ENCODE measurements around the gene LPIN1. TPM values are rescaled to one million over a fixed set of nuclear protein-coding genes. Genes with fewer than 3 reads are reported as not detected.

Gene LPIN1
- total RNA-seq, 1 experiment from 2014 or later, result 38.5 TPM

GRCh38 chr2:11789243-11789642, 42.8 kb downstream of the LPIN1 start:
- DNase-seq (ENCODE audit: low spot score), result no peak
- Histone ChIP-seq H3K4me1 (ENCODE audit: insufficient read depth, low read length, poor library complexity, severe bottlenecking) (no peaks in the 10 kb centered on the region), H3K27ac (ENCODE audit: low read depth, low read length, poor library complexity, severe bottlenecking) (no peak overlapping the region), H3K4me3 (ENCODE audit: low read depth, low read length, poor library complexity, severe bottlenecking) (no peak overlapping the region), H3K27me3 (replicated peaks; ENCODE audit: insufficient read depth, low read depth, low read length, poor library complexity) (no peaks in the 10 kb centered on the region), H3K36me3 (ENCODE audit: insufficient read depth, low read length, poor library complexity, severe bottlenecking) (peaks cover 68% of the 10 kb centered on the region), H3K9me3 (ENCODE audit: low read depth, low read length, poor library complexity, severe bottlenecking) (no peaks in the 10 kb centered on the region)
- TF ChIP-seq CTCF (conservative IDR thresholded peaks at IDR 0.05; ENCODE audit: low read depth, low read length) (no peak), EZH2 (IDR thresholded peaks at IDR 0.05; ENCODE audit: borderline replicate concordance, low read depth, low read length, poor library complexity, severe bottlenecking) (no peak)
- POLR2A ChIA-PET (ENCODE audit: low non-redundant PET), result no interaction called here
- intact Hi-C loops (cut with micrococcal nuclease; ENCODE audit: unreplicated experiment), result no loop called here
- no TSS peak for BruUV-seq (replicated peaks)
- CTCF ChIA-PET, result no interaction called here

DNA sequence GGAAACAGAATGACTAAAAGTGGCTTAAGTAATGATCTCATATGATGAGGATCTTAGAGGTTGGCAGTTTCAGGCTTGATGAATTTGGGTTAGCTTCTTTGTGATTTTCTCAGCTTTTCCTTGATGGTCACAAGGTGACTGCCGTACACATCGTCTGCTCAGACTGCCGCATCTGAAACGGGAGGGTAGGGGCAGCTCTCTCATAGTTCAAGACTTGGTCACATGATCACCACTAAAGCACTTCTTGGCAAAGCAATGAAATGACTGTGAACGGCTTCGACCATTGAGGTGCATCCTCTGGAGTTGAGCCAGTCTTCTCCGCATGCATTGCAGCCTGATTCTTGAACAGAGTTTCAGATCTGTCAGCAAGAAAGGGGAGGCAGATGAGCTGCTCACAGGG, 43.8 kb downstream of the LPIN1 start:
- no peak for DNase-seq (ENCODE audit: low spot score)
- ChIA-PET CTCF (no interaction called here), POLR2A (ENCODE audit: low non-redundant PET) (no interaction called here)
- H3K4me1 ChIP-seq (ENCODE audit: insufficient read depth, low read length, poor library complexity, severe bottlenecking), result no peaks in the 10 kb centered on the region
- BruUV-seq (replicated peaks), result no TSS peak
- no peak overlapping the region for H3K27ac ChIP-seq (ENCODE audit: low read depth, low read length, poor library complexity, severe bottlenecking)
- TF ChIP-seq CTCF (conservative IDR thresholded peaks at IDR 0.05; ENCODE audit: low read depth, low read length) (no peak), EZH2 (IDR thresholded peaks at IDR 0.05; ENCODE audit: borderline replicate concordance, low read depth, low read length, poor library complexity, severe bottlenecking) (no peak)
- no peaks in the 10 kb centered on the region for H3K27me3 ChIP-seq (replicated peaks; ENCODE audit: insufficient read depth, low read depth, low read length, poor library complexity)
- peaks cover 68% of the 10 kb centered on the region for H3K36me3 ChIP-seq (ENCODE audit: insufficient read depth, low read length, poor library complexity, severe bottlenecking)
- no peaks in the 10 kb centered on the region for H3K9me3 ChIP-seq (ENCODE audit: low read depth, low read length, poor library complexity, severe bottlenecking)
- no peak overlapping the region for H3K4me3 ChIP-seq (ENCODE audit: low read depth, low read length, poor library complexity, severe bottlenecking)
- intact Hi-C loops (cut with micrococcal nuclease; ENCODE audit: unreplicated experiment), result no loop called here

GRCh38 chr2:11795590-11795989, 49.2 kb downstream of the LPIN1 start:
- no peak for DNase-seq (ENCODE audit: low spot score)
- intact Hi-C loops (cut with micrococcal nuclease; ENCODE audit: unreplicated experiment), result no loop called here
- Histone ChIP-seq H3K9me3 (ENCODE audit: low read depth, low read length, poor library complexity, severe bottlenecking) (no peaks in the 10 kb centered on the region), H3K4me1 (ENCODE audit: insufficient read depth, low read length, poor library complexity, severe bottlenecking) (no peaks in the 10 kb centered on the region), H3K27ac (ENCODE audit: low read depth, low read length, poor library complexity, severe bottlenecking) (no peak overlapping the region), H3K4me3 (ENCODE audit: low read depth, low read length, poor library complexity, severe bottlenecking) (no peak overlapping the region), H3K27me3 (replicated peaks; ENCODE audit: insufficient read depth, low read depth, low read length, poor library complexity) (no peaks in the 10 kb centered on the region), H3K36me3 (ENCODE audit: insufficient read depth, low read length, poor library complexity, severe bottlenecking) (peaks cover 64% of the 10 kb centered on the region)
- POLR2A ChIA-PET (ENCODE audit: low non-redundant PET), result no interaction called here
- BruUV-seq (replicated peaks), result no TSS peak
- CTCF ChIA-PET, result no interaction called here
- TF ChIP-seq CTCF (conservative IDR thresholded peaks at IDR 0.05; ENCODE audit: low read depth, low read length), result no peak
- TF ChIP-seq EZH2 (IDR thresholded peaks at IDR 0.05; ENCODE audit: borderline replicate concordance, low read depth, low read length, poor library complexity, severe bottlenecking), result no peak
